ENCODE measurements around the gene EDEM1.

Gene EDEM1

GRCh38 chr3:5186858-5187155, 700 bp upstream of the EDEM1 start:
- no peak for TF ChIP-seq CTCF (conservative IDR thresholded peaks at IDR 0.05; ENCODE audit: low read length)
- H3K4me3 ChIP-seq (ENCODE audit: low read length): peak overlapping the region; percentile 73
- peak; percentile 49 for DNase-seq (ENCODE audit: low read depth)

GRCh38 chr3:5187920-5188418, 462 bp downstream of the EDEM1 start:
- TF ChIP-seq CTCF (conservative IDR thresholded peaks at IDR 0.05; ENCODE audit: low read length): no peak
- peak; percentile 46 for DNase-seq (ENCODE audit: low read depth)
- H3K4me3 ChIP-seq (ENCODE audit: low read length): peak overlapping the region; percentile 89

- peak overlapping the region; percentile 89 for H3K4me3 ChIP-seq (ENCODE audit: low read length)
- no peak for TF ChIP-seq CTCF (conservative IDR thresholded peaks at IDR 0.05; ENCODE audit: low read length)
- peak; percentile 32 for DNase-seq (ENCODE audit: low read depth)
Observed at GRCh38 chr3:5188419-5189221, 1.1 kb downstream of the EDEM1 start.

- H3K4me3 ChIP-seq (ENCODE audit: low read length): peak overlapping the region; percentile 2; the same call in 1 of the 2 replicates
- TF ChIP-seq CTCF (conservative IDR thresholded peaks at IDR 0.05; ENCODE audit: low read length): no peak
Observed at GRCh38 chr3:5190147-5190791, 2.8 kb downstream of the EDEM1 start.

GRCh38 chr3:5191555-5192304, 4.2 kb downstream of the EDEM1 start:
- no peak overlapping the region for H3K4me3 ChIP-seq (ENCODE audit: low read length)
- DNase-seq (ENCODE audit: low read depth): no peak
- no peak for TF ChIP-seq CTCF (conservative IDR thresholded peaks at IDR 0.05; ENCODE audit: low read length)

More at GRCh38 chr3:5190147-5190791, 2.8 kb downstream of the EDEM1 start:
- DNase-seq (ENCODE audit: low read depth): no peak

GRCh38 chr3:5192571-5193365, 5.3 kb downstream of the EDEM1 start:
- H3K4me3 ChIP-seq (ENCODE audit: low read length): no peak overlapping the region
- no peak for DNase-seq (ENCODE audit: low read depth)
- TF ChIP-seq CTCF (conservative IDR thresholded peaks at IDR 0.05; ENCODE audit: low read length): no peak

Data from AG10803 (cell line).